OCI-LY1 (cell line): ENCODE data around the gene PPP1R10.

ENCODE experiments used
- H2AFZ ChIP-seq: fragments of 200-600 bp; sonication (generic), shearing (Covaris generic); 2 replicates; pipeline ENCODE4 v1.6.0; 2014; ENCODE audit warnings: antibody characterized with exemption, mild to moderate bottlenecking, low read length
- H3F3A ChIP-seq: fragments of 200-600 bp; sonication (generic), shearing (Covaris generic); 2 replicates; pipeline ENCODE4 v1.6.0; 2014; ENCODE audit warnings: mild to moderate bottlenecking, antibody characterized with exemption, low read length, moderate library complexity; ENCODE audit not compliant: insufficient read depth
- H3K27ac ChIP-seq: fragments of 200-600 bp; sonication (generic); 2 replicates; pipeline ENCODE4 v1.5.1; 2014; ENCODE audit warnings: low read length, mixed run types, mild to moderate bottlenecking, low read depth; ENCODE audit not compliant: poor library complexity, severe bottlenecking
- H3K27me3 ChIP-seq: fragments of 200-600 bp; sonication (generic); 2 replicates; pipeline ENCODE4 v1.6.0; 2014; ENCODE audit warnings: antibody characterized with exemption, mild to moderate bottlenecking, low read length, moderate library complexity; ENCODE audit not compliant: insufficient read depth
- H3K36me3 ChIP-seq: fragments of 200-600 bp; sonication (generic); 2 replicates; pipeline ENCODE4 v1.6.1; 2014; ENCODE audit warnings: mild to moderate bottlenecking, antibody characterized with exemption, low read length, moderate library complexity, mixed read lengths; ENCODE audit not compliant: insufficient read depth
- H3K4me1 ChIP-seq: fragments of 200-600 bp; sonication (generic); 2 replicates; pipeline ENCODE4 v1.5.1; 2014; ENCODE audit warnings: mild to moderate bottlenecking, low read length, moderate library complexity; ENCODE audit not compliant: insufficient read depth, severe bottlenecking
- H3K4me2 ChIP-seq: fragments of 200-600 bp; sonication (generic), shearing (Covaris generic); 2 replicates; pipeline ENCODE4 v1.6.1; 2014; ENCODE audit warnings: low read length
- H3K4me3 ChIP-seq: fragments of 200-600 bp; sonication (generic); 2 replicates; pipeline ENCODE4 v1.5.1; 2014; ENCODE audit warnings: low read length, low read depth, mild to moderate bottlenecking, mixed read lengths; ENCODE audit not compliant: poor library complexity, severe bottlenecking
- H3K79me2 ChIP-seq: fragments of 200-600 bp; shearing (Covaris generic); 2 replicates; pipeline ENCODE4 v1.6.1; 2016; ENCODE audit warnings: mixed run types, low read length, mixed read lengths; ENCODE audit not compliant: insufficient read depth
- H3K9ac ChIP-seq: fragments of 200-600 bp; sonication (generic), shearing (Covaris generic); 2 replicates; pipeline ENCODE4 v1.6.1; 2014; ENCODE audit warnings: mild to moderate bottlenecking, low read length, mixed read lengths
- H3K9me2 ChIP-seq: fragments of 200-600 bp; sonication (generic), shearing (Covaris generic); 2 replicates; pipeline ENCODE4 v1.6.1; 2014; ENCODE audit warnings: low read depth, mild to moderate bottlenecking, low read length, mixed read lengths
- H3K9me3 ChIP-seq: fragments of 200-600 bp; shearing (Covaris generic); 2 replicates; pipeline ENCODE4 v1.6.1; 2014; ENCODE audit warnings: low read length, mixed read lengths
- H4K20me1 ChIP-seq: fragments of 200-600 bp; sonication (generic), shearing (Covaris generic); 2 replicates; pipeline ENCODE4 v1.6.0; 2016; ENCODE audit warnings: mild to moderate bottlenecking, low read length; ENCODE audit not compliant: insufficient read depth
- EZH2 ChIP-seq: fragments of 200-600 bp; sonication (generic), shearing (Covaris generic); IDR thresholded peaks from 2 replicates; pipeline ENCODE4 v1.8.0; 2017; ENCODE audit warnings: borderline replicate concordance, mixed run types, mild to moderate bottlenecking, antibody characterized with exemption, low read length, moderate library complexity, mixed read lengths
- TF ChIP-seq, protein P1 (sequence below): fragments of 200-600 bp; sonication (generic), shearing (Covaris generic); IDR thresholded peaks from 2 replicates; pipeline ENCODE4 v1.5.1; 2017; ENCODE audit warnings: mild to moderate bottlenecking, antibody characterized with exemption, low read length, moderate library complexity, mixed read lengths

Gene PPP1R10

DNA sequence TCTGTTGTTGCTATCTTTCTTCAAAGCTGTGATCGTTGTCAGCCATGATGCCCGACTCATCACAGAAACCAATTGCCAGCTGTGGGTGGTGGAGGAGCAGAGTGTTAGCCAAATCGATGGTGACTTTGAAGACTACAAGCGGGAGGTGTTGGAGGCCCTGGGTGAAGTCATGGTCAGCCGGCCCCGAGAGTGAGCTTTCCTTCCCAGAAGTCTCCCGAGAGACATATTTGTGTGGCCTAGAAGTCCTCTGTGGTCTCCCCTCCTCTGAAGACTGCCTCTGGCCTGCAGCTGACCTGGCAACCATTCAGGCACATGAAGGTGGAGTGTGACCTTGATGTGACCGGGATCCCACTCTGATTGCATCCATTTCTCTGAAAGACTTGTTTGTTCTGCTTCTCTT is 26.5 kb downstream of the PPP1R10 start:
- H3K27ac ChIP-seq: no peak overlapping the region

DNA sequence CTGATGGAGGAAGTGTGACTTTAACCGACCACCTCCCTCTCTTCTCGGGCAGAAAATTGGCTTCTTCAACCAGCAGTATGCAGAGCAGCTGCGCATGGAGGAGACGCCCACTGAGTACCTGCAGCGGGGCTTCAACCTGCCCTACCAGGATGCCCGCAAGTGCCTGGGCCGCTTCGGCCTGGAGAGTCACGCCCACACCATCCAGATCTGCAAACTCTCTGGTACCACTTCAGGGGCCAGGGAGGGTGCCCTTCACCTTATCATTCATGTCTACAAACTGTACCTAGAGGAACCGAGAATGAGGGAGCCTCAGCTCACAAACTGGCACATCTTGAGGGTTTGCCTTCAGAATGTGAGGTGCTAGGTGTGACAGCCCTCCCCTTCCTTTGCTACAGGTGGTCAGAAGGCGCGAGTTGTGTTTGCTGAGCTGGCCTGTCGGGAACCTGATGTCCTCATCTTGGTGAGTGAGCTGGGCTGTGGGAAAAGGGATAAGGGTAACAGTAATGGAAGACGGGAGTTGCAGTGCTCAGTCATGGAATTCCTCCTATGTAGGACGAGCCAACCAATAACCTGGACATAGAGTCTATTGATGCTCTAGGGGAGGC is 27.2 kb downstream of the PPP1R10 start:
- Histone ChIP-seq H3K4me1 (no peaks in the 10 kb centered on the region), H3K36me3 (peaks cover 93% of the 10 kb centered on the region), H3K4me2 (no peak overlapping the region), H2AFZ (no peak overlapping the region), H3K27ac (no peak overlapping the region), H3F3A (no peaks in the 10 kb centered on the region), H4K20me1 (no peaks in the 10 kb centered on the region), H3K27me3 (no peaks in the 10 kb centered on the region), H3K9ac (no peak overlapping the region), H3K4me3 (no peak overlapping the region), H3K79me2 (no peaks in the 10 kb centered on the region), H3K9me3 (no peaks in the 10 kb centered on the region), H3K9me2 (no peaks in the 10 kb centered on the region)
- TF ChIP-seq, protein P1, sequence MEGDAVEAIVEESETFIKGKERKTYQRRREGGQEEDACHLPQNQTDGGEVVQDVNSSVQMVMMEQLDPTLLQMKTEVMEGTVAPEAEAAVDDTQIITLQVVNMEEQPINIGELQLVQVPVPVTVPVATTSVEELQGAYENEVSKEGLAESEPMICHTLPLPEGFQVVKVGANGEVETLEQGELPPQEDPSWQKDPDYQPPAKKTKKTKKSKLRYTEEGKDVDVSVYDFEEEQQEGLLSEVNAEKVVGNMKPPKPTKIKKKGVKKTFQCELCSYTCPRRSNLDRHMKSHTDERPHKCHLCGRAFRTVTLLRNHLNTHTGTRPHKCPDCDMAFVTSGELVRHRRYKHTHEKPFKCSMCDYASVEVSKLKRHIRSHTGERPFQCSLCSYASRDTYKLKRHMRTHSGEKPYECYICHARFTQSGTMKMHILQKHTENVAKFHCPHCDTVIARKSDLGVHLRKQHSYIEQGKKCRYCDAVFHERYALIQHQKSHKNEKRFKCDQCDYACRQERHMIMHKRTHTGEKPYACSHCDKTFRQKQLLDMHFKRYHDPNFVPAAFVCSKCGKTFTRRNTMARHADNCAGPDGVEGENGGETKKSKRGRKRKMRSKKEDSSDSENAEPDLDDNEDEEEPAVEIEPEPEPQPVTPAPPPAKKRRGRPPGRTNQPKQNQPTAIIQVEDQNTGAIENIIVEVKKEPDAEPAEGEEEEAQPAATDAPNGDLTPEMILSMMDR: no peak
- TF ChIP-seq EZH2: no peak

More for the DNA sequence above, 26.5 kb downstream of the PPP1R10 start:
- Histone ChIP-seq H3K9me2 (no peaks in the 10 kb centered on the region), H3K36me3 (peaks cover 88% of the 10 kb centered on the region), H3K27me3 (no peaks in the 10 kb centered on the region), H3F3A (no peaks in the 10 kb centered on the region), H3K4me1 (no peaks in the 10 kb centered on the region), H2AFZ (no peak overlapping the region), H3K79me2 (no peaks in the 10 kb centered on the region), H3K4me3 (no peak overlapping the region), H4K20me1 (no peaks in the 10 kb centered on the region), H3K4me2 (no peak overlapping the region), H3K9ac (no peak overlapping the region), H3K9me3 (no peaks in the 10 kb centered on the region)
- TF ChIP-seq, protein P1: no peak
- TF ChIP-seq EZH2: no peak

DNA sequence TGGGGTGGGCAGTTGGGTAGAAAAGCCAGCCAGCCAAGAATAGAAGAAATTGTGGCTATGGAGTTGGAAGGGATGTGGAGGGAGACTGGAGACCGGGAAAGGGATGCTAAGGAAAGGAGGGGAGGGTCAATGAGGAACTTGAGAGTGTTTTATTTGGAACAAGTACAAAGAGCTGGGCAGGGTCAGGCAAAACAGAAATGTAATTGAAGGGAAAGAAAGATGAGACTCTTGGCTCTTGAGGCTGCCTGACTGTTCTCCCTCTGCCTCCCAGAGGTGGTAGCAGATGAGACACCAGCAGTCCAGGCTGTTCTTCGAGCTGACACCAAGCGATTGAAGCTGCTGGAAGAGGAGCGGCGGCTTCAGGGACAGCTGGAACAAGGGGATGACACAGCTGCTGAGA is 33.1 kb downstream of the PPP1R10 start:
- H3K79me2 ChIP-seq: no peaks in the 10 kb centered on the region
- H3K27ac ChIP-seq: no peak overlapping the region
- H2AFZ ChIP-seq: no peak overlapping the region
- TF ChIP-seq, protein P1: no peak
- no peak for TF ChIP-seq EZH2
- H3K27me3 ChIP-seq: no peaks in the 10 kb centered on the region
- H3K4me2 ChIP-seq: no peak overlapping the region
- peaks cover 92% of the 10 kb centered on the region for H3K36me3 ChIP-seq
- no peak overlapping the region for H3K4me3 ChIP-seq
- H3F3A ChIP-seq: no peaks in the 10 kb centered on the region
- H3K9ac ChIP-seq: no peak overlapping the region
- H3K4me1 ChIP-seq: no peaks in the 10 kb centered on the region
- no peaks in the 10 kb centered on the region for H4K20me1 ChIP-seq
- no peaks in the 10 kb centered on the region for H3K9me2 ChIP-seq
- no peaks in the 10 kb centered on the region for H3K9me3 ChIP-seq
